Activated naive CD4-positive, alpha-beta T cell treated with anti-CD3 and anti-CD28 coated beads, Interleukin-2, amount 10 ng/mL, durations not matched to agents 7 days and 5 days (primary cell): ENCODE results near the gene VAMP3.

Experiments used
- CTCF ChIA-PET: fragments of 350-600 bp; sonication (Branson Sonifier 250); formaldehyde crosslinking; loops from one replicate; lab custom pipeline; 2021; ENCODE audit warnings: antibody characterized with exemption; lab: Charles Lee
- DNase-seq: peaks from one replicate; pipeline ENCODE4 v3.0.0-alpha.2; 2020
- H3K27ac Mint-ChIP-seq: one replicate; pipeline ENCODE4 v1.8.0; 2021; ENCODE audit warnings: mild to moderate bottlenecking, moderate library complexity, mixed read lengths
- H3K27me3 Mint-ChIP-seq: one replicate; pipeline ENCODE4 v1.8.0; 2021; ENCODE audit warnings: mild to moderate bottlenecking, mixed read lengths
- H3K36me3 Mint-ChIP-seq: one replicate; pipeline ENCODE4 v1.8.0; 2021; ENCODE audit warnings: mixed read lengths
- H3K4me1 Mint-ChIP-seq: one replicate; pipeline ENCODE4 v1.8.0; 2021; ENCODE audit warnings: mixed read lengths
- H3K4me3 Mint-ChIP-seq: one replicate; pipeline ENCODE4 v1.8.0; 2021; ENCODE audit warnings: mild to moderate bottlenecking, moderate library complexity, mixed read lengths
- H3K9me3 Mint-ChIP-seq: one replicate; pipeline ENCODE4 v1.8.0; 2021; ENCODE audit warnings: mixed read lengths

VAMP3 gene

GRCh38 chr1:7809742-7810141 is 38.6 kb downstream of the VAMP3 start:
- CTCF ChIA-PET = no interaction called here
- H3K27ac Mint-ChIP-seq = no peak overlapping the region
- H3K9me3 Mint-ChIP-seq = peaks cover 14% of the 10 kb centered on the region
- no peaks in the 10 kb centered on the region for H3K4me1 Mint-ChIP-seq
- no peak for DNase-seq
- H3K4me3 Mint-ChIP-seq = no peak overlapping the region
- H3K36me3 Mint-ChIP-seq = peaks cover 13% of the 10 kb centered on the region
- H3K27me3 Mint-ChIP-seq = no peaks in the 10 kb centered on the region

DNA sequence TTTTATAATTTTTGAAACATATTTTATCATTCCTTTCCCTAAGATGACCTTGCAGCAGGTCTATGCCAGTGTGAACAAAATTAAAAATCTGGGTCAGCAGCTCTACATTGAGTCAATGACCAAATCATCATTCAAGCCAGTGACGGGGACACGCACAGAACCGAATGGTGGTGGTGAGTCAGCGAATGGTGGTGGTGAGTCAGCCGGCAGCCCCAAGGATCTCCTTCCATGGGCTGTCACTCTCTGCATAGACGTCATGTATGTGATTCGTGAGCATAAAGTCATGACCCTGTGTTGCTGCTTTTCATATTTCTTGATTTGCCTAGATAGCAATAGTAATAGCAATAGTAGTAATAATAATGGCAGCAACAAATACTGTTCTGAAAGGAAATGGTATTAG is 39.3 kb downstream of the VAMP3 start:
- Mint-ChIP-seq H3K36me3 (peaks cover 13% of the 10 kb centered on the region), H3K4me3 (no peak overlapping the region), H3K4me1 (no peaks in the 10 kb centered on the region), H3K27me3 (no peaks in the 10 kb centered on the region), H3K9me3 (peaks cover 14% of the 10 kb centered on the region), H3K27ac (no peak overlapping the region)
- CTCF ChIA-PET = no interaction called here
- no peak for DNase-seq

GRCh38 chr1:7811476-7811875 is 40.4 kb downstream of the VAMP3 start:
- Mint-ChIP-seq H3K36me3 (peaks cover 13% of the 10 kb centered on the region), H3K27me3 (no peaks in the 10 kb centered on the region), H3K9me3 (peaks cover 14% of the 10 kb centered on the region), H3K4me3 (no peak overlapping the region), H3K27ac (no peak overlapping the region), H3K4me1 (no peaks in the 10 kb centered on the region)
- no peak for DNase-seq
- CTCF ChIA-PET = no interaction called here

DNA sequence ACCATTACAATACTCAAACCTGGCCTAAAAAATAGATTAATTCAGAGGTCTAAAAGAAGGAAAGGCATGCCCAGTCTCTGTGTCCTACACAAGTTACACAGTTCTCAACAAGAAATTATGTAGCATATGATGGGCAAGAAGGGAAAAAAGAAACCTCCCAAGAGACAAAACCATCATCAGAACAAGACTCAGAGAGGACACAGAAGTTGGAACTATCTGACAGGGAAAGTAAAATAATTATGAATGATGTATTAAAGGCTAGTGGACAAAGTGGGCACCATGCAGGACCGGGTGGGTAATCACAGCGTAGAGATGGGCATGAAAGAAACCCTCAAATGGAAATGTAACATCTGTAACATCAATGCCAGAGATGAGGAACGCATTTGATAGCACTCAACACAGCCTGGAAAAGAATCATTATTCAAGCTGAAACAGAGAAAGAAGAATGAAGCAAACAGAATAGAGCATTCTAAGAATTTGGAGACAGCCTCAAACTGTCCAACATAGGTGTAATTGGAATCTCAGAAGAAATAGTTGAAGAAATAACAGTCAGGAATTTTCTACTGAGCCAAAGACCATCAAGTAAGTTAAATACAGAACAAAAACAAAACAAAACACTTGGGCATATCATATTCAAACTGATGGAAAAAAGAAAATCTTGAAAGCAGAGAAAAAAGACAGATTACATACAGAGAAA is 42.7 kb downstream of the VAMP3 start:
- Mint-ChIP-seq H3K27me3 (no peaks in the 10 kb centered on the region), H3K4me3 (no peak overlapping the region), H3K36me3 (peaks cover 13% of the 10 kb centered on the region), H3K4me1 (no peaks in the 10 kb centered on the region), H3K9me3 (peaks cover 14% of the 10 kb centered on the region), H3K27ac (no peak overlapping the region)
- CTCF ChIA-PET = no interaction called here
- no peak for DNase-seq

- CTCF ChIA-PET = no interaction called here
Observed at GRCh38 chr1:7821282-7821681, 50.2 kb downstream of the VAMP3 start.

GRCh38 chr1:7824701-7825100 is 53.6 kb downstream of the VAMP3 start:
- no peak overlapping the region for H3K4me3 Mint-ChIP-seq

More at GRCh38 chr1:7821282-7821681, 50.2 kb downstream of the VAMP3 start:
- H3K4me1 Mint-ChIP-seq = peaks cover under 1% of the 10 kb centered on the region
- no peak overlapping the region for H3K27ac Mint-ChIP-seq
- H3K9me3 Mint-ChIP-seq = no peaks in the 10 kb centered on the region
- no peak for DNase-seq
- no peak overlapping the region for H3K4me3 Mint-ChIP-seq
- H3K36me3 Mint-ChIP-seq = peaks cover 2% of the 10 kb centered on the region
- H3K27me3 Mint-ChIP-seq = no peaks in the 10 kb centered on the region

GRCh38 chr1:7826363-7826762 is 55.3 kb downstream of the VAMP3 start:
- peak overlapping the region; percentile 78 for H3K4me3 Mint-ChIP-seq
- H3K27me3 Mint-ChIP-seq = no peaks in the 10 kb centered on the region
- peaks cover 2% of the 10 kb centered on the region for H3K36me3 Mint-ChIP-seq
- H3K4me1 Mint-ChIP-seq = peaks cover 2% of the 10 kb centered on the region
- peak overlapping the region; percentile 84 for H3K27ac Mint-ChIP-seq
- no peak for DNase-seq
- no peaks in the 10 kb centered on the region for H3K9me3 Mint-ChIP-seq
- CTCF ChIA-PET = no interaction called here

More at GRCh38 chr1:7824701-7825100, 53.6 kb downstream of the VAMP3 start:
- H3K9me3 Mint-ChIP-seq = no peaks in the 10 kb centered on the region
- no peaks in the 10 kb centered on the region for H3K27me3 Mint-ChIP-seq
- CTCF ChIA-PET = no interaction called here
- no peak overlapping the region for H3K27ac Mint-ChIP-seq
- H3K36me3 Mint-ChIP-seq = peaks cover 2% of the 10 kb centered on the region
- peaks cover 2% of the 10 kb centered on the region for H3K4me1 Mint-ChIP-seq
- DNase-seq = no peak

- H3K9me3 Mint-ChIP-seq = no peaks in the 10 kb centered on the region
- peak overlapping the region; percentile 84 for H3K27ac Mint-ChIP-seq
- peak; percentile 49 for DNase-seq
- H3K4me1 Mint-ChIP-seq = peaks cover 2% of the 10 kb centered on the region
- H3K27me3 Mint-ChIP-seq = no peaks in the 10 kb centered on the region
- H3K4me3 Mint-ChIP-seq = peak overlapping the region; percentile 78
- CTCF ChIA-PET = no interaction called here
- H3K36me3 Mint-ChIP-seq = no peaks in the 10 kb centered on the region
Observed at GRCh38 chr1:7827126-7827955, 56.2 kb downstream of the VAMP3 start.
